IMR-90 (cell line): ENCODE measurements around the gene DISC1. TPM values are rescaled to one million over a fixed set of nuclear protein-coding genes. Genes with fewer than 3 reads are reported as not detected.

Experiments used
- ATAC-seq: fragments of 200-7000 bp; cut with Tn5 transposase; 2 replicates; pipeline ENCODE4 v1.9.1; 2020; ENCODE audit warnings: low read depth, mild to moderate bottlenecking, moderate library complexity
- BruUV-seq: library from RNA; stranded (reverse); fragments of 400-500 nt; replicated peaks from 2 replicates; lab custom pipeline; 2021; lab: Mats Ljungman, UMichigan
- CTCF ChIA-PET: fragments of 300-600 bp; formaldehyde crosslinking; extraction: SDS; loops from one replicate; lab custom pipeline; 2021; ENCODE audit warnings: antibody characterized with exemption; lab: Yijun Ruan, JAX
- POLR2A ChIA-PET: fragments of 300-600 bp; sonication (Branson Sonifier 250); formaldehyde crosslinking; loops from one replicate; lab custom pipeline; 2022; ENCODE audit warnings: antibody characterized with exemption; ENCODE audit not compliant: unreplicated experiment; lab: Charles Lee
- DNase-seq: peaks from one replicate; pipeline ENCODE4 v3.0.0; 2013
- H2AFZ ChIP-seq: replicated peaks from 2 replicates; pipeline ENCODE3; 2013; ENCODE audit warnings: low read length, mild to moderate bottlenecking; ENCODE audit not compliant: poor library complexity
- H2AK5ac ChIP-seq: 2 replicates; pipeline ENCODE4 v1.6.1; 2013; ENCODE audit warnings: low read depth, low read length, inconsistent platforms
- H2AK9ac ChIP-seq: replicated peaks from 2 replicates; pipeline ENCODE3; 2013; ENCODE audit warnings: mild to moderate bottlenecking, low read depth, low read length, moderate library complexity; ENCODE audit not compliant: poor library complexity
- H2BK120ac ChIP-seq: 2 replicates; pipeline ENCODE4 v1.6.1; 2013; ENCODE audit warnings: low read depth, low read length, inconsistent platforms
- H2BK15ac ChIP-seq: 3 replicates; pipeline ENCODE4 v1.6.1; 2013; ENCODE audit warnings: low read depth, low read length, inconsistent platforms
- H2BK20ac ChIP-seq: 2 replicates; pipeline ENCODE4 v1.6.1; 2013; ENCODE audit warnings: low read depth, mild to moderate bottlenecking, inconsistent platforms, low read length, moderate library complexity
- H2BK5ac ChIP-seq: 2 replicates; pipeline ENCODE4 v1.6.1; 2013; ENCODE audit warnings: mild to moderate bottlenecking, low read depth, low read length, inconsistent platforms; ENCODE audit not compliant: poor library complexity, severe bottlenecking
- H3K14ac ChIP-seq: replicated peaks from 2 replicates; pipeline ENCODE4 v1.6.1; 2013; ENCODE audit warnings: low read depth, low read length, inconsistent platforms
- H3K18ac ChIP-seq: 2 replicates; pipeline ENCODE4 v1.6.1; 2013; ENCODE audit warnings: low read depth, low read length, control low read depth
- H3K23ac ChIP-seq: 2 replicates; pipeline ENCODE4 v1.6.1; 2013; ENCODE audit warnings: low read depth, low read length, inconsistent platforms
- H3K27ac ChIP-seq: 2 replicates; pipeline ENCODE4 v1.5.1; 2013; ENCODE audit warnings: mild to moderate bottlenecking, control low read depth, low read length; ENCODE audit not compliant: insufficient read depth
- H3K27me3 ChIP-seq: 2 replicates; pipeline ENCODE4 v1.6.1; 2013; ENCODE audit warnings: low read length; ENCODE audit not compliant: control insufficient read depth, insufficient read depth
- H3K36me3 ChIP-seq: 2 replicates; pipeline ENCODE4 v1.6.1; 2013; ENCODE audit warnings: low read length, mixed read lengths; ENCODE audit not compliant: control insufficient read depth, insufficient read depth
- H3K4ac ChIP-seq: 2 replicates; pipeline ENCODE4 v1.6.1; 2013; ENCODE audit warnings: low read depth, low read length, inconsistent platforms
- H3K4me1 ChIP-seq: 2 replicates; pipeline ENCODE4 v1.6.1; 2013; ENCODE audit warnings: low read length, mixed read lengths; ENCODE audit not compliant: control insufficient read depth, insufficient read depth
- H3K4me2 ChIP-seq: 2 replicates; pipeline ENCODE4 v1.6.1; 2013; ENCODE audit warnings: low read depth, mild to moderate bottlenecking, control low read depth, low read length, moderate library complexity
- H3K4me3 ChIP-seq: 2 replicates; pipeline ENCODE4 v1.5.1; 2013; ENCODE audit warnings: low read depth, mild to moderate bottlenecking, control low read depth, low read length, moderate library complexity; ENCODE audit not compliant: insufficient read depth
- H3K56ac ChIP-seq: 2 replicates; pipeline ENCODE4 v1.6.1; 2013; ENCODE audit warnings: low read length, inconsistent platforms; ENCODE audit not compliant: insufficient read depth; ENCODE audit errors: extremely low read depth
- H3K79me1 ChIP-seq, 2 experiments: 2 replicates each; pipeline ENCODE4 v1.6.1; 2013; ENCODE audit warnings: low read length in 2 of 2, inconsistent platforms in 1 of 2, low read depth in 1 of 2
- H3K9ac ChIP-seq: 2 replicates; pipeline ENCODE4 v1.6.1; 2013; ENCODE audit warnings: low read depth, low read length, control low read depth
- H3K9me1 ChIP-seq: 2 replicates; pipeline ENCODE4 v1.6.1; 2013; ENCODE audit warnings: low read length, inconsistent platforms; ENCODE audit not compliant: insufficient read depth
- H3K9me3 ChIP-seq: 2 replicates; pipeline ENCODE4 v1.6.1; 2013; ENCODE audit warnings: low read length; ENCODE audit not compliant: control insufficient read depth, insufficient read depth
- H4K20me1 ChIP-seq: 2 replicates; pipeline ENCODE4 v1.6.1; 2013; ENCODE audit warnings: low read length, inconsistent platforms; ENCODE audit not compliant: insufficient read depth
- H4K5ac ChIP-seq: 2 replicates; pipeline ENCODE4 v1.6.1; 2013; ENCODE audit warnings: mild to moderate bottlenecking, low read depth, low read length, control low read depth
- H4K8ac ChIP-seq, 2 experiments: 2 replicates each; pipeline ENCODE4 v1.6.1; 2013; ENCODE audit warnings: low read depth in 2 of 2, low read length in 2 of 2, control low read depth in 1 of 2, inconsistent platforms in 1 of 2
- H4K91ac ChIP-seq: 2 replicates; pipeline ENCODE4 v1.6.1; 2013; ENCODE audit warnings: low read depth, low read length, inconsistent platforms; ENCODE audit not compliant: insufficient read depth
- BHLHE40 ChIP-seq: fragments of 150-350 bp; IDR thresholded peaks from 2 replicates; pipeline ENCODE4 v1.6.1; 2016; ENCODE audit warnings: mild to moderate bottlenecking, low read depth, low read length
- CEBPB ChIP-seq: IDR thresholded peaks from 2 replicates; pipeline ENCODE4 v1.6.1; 2012; ENCODE audit warnings: low read depth, low read length, improper control_type of control experiment
- CHD1 ChIP-seq: IDR thresholded peaks from 2 replicates; pipeline ENCODE4 v1.6.1; 2012; ENCODE audit warnings: low read depth, low read length, improper control_type of control experiment
- FOS ChIP-seq: fragments of 150-350 bp; IDR thresholded peaks from 2 replicates; pipeline ENCODE4 v1.6.1; 2016; ENCODE audit warnings: low read depth, low read length
- MAFK ChIP-seq: IDR thresholded peaks from 2 replicates; pipeline ENCODE4 v1.6.1; 2012; ENCODE audit warnings: low read depth, low read length, improper control_type of control experiment
- MAZ ChIP-seq: IDR thresholded peaks from 2 replicates; pipeline ENCODE4 v1.6.1; 2012; ENCODE audit warnings: low read depth, mild to moderate bottlenecking, low read length, improper control_type of control experiment, moderate library complexity, borderline replicate concordance
- MXI1 ChIP-seq: IDR thresholded peaks from 2 replicates; pipeline ENCODE4 v1.6.1; 2012; ENCODE audit warnings: low read depth, mild to moderate bottlenecking, low read length, moderate library complexity, borderline replicate concordance
- NFE2L2 ChIP-seq: fragments of 150-350 bp; IDR thresholded peaks from 2 replicates; pipeline ENCODE4 v1.6.1; 2016; ENCODE audit warnings: low read depth, mild to moderate bottlenecking, low read length
- POLR2A ChIP-seq: IDR thresholded peaks from 2 replicates; pipeline ENCODE4 v1.6.1; 2012; ENCODE audit warnings: mild to moderate bottlenecking, low read depth, low read length
- RAD21 ChIP-seq: IDR thresholded peaks from 2 replicates; pipeline ENCODE4 v1.6.1; 2012; ENCODE audit warnings: low read length, improper control_type of control experiment
- RCOR1 ChIP-seq: IDR thresholded peaks from 2 replicates; pipeline ENCODE4 v1.6.1; 2012; ENCODE audit warnings: mild to moderate bottlenecking, low read length, improper control_type of control experiment; ENCODE audit not compliant: insufficient replicate concordance
- RFX5 ChIP-seq: IDR thresholded peaks from 2 replicates; pipeline ENCODE4 v1.8.0; 2012; ENCODE audit warnings: low read depth, mild to moderate bottlenecking, low read length, moderate library complexity
- SMC3 ChIP-seq: fragments of 150-350 bp; IDR thresholded peaks from 2 replicates; pipeline ENCODE4 v1.6.1; 2016; ENCODE audit warnings: low read depth, mild to moderate bottlenecking, antibody characterized with exemption, low read length, moderate library complexity
- WGBS, 2 experiments: methylation state at CpG; one replicate each; pipeline versions ENCODE4 v1.1.5 to v1.1.7; 2013; ENCODE audit warnings: missing lambda C conversion rate in 2 of 2; ENCODE audit not compliant: insufficient read length in 1 of 2; ENCODE audit errors: extremely low coverage in 2 of 2; 5-methylcytosine and 5-hydroxymethylcytosine counted together
- dilution Hi-C: fragments of 300-500 bp; cut with HindIII; formaldehyde crosslinking; loops from one replicate; pipeline ENCODE4 v1.14.3; 2018; ENCODE audit warnings: low sequenced_read_pairs; ENCODE audit not compliant: unreplicated experiment
- in situ Hi-C: fragments of 300-500 bp; cut with MboI; formaldehyde crosslinking; loops from 3 replicates; pipeline ENCODE4 v1.14.3; 2019; ENCODE audit warnings: low sequenced_read_pairs, inconsistent platforms, mixed read lengths
- intact Hi-C: fragments of 100-400 bp; cut with micrococcal nuclease; formaldehyde crosslinking; loops from 2 replicates; pipeline ENCODE4 v1.10.0; 2022
- polyA plus RNA-seq, 3 experiments: library from polyadenylated mRNA; depleted of rRNA; stranded (reverse); fragments of >200 nt; gene quantifications; 2 replicates each; pipeline ENCODE4 v1.2.3, GENCODE V29; 2012; ENCODE audit warnings: low replicate concordance in 1 of 3
- total RNA-seq: library from RNA; depleted of rRNA; stranded (reverse); fragments of >200 nt; gene quantifications from 2 replicates; pipeline ENCODE4 v1.2.3, GENCODE V29; 2012
- TF ChIP-seq, protein P1 (sequence below): conservative IDR thresholded peaks from 2 replicates; pipeline ENCODE4 v1.5.1; 2012; ENCODE audit warnings: mild to moderate bottlenecking, low read depth, low read length, improper control_type of control experiment
- TF ChIP-seq, protein P2 (sequence below): fragments of 150-350 bp; IDR thresholded peaks from 2 replicates; pipeline ENCODE4 v1.6.1; 2016; ENCODE audit warnings: low read depth, mild to moderate bottlenecking, low read length, moderate library complexity, borderline replicate concordance
- TF ChIP-seq, protein P3 (sequence below): fragments of 150-350 bp; IDR thresholded peaks from 2 replicates; pipeline ENCODE4 v1.6.1; 2017; ENCODE audit warnings: mild to moderate bottlenecking, antibody characterized with exemption, low read length, low read depth

The DISC1 gene
- total and polyA plus RNA-seq, 2 of the 4 experiments (the other 2 are of a cell fraction), result 2.2 to 7.0 TPM

DNA sequence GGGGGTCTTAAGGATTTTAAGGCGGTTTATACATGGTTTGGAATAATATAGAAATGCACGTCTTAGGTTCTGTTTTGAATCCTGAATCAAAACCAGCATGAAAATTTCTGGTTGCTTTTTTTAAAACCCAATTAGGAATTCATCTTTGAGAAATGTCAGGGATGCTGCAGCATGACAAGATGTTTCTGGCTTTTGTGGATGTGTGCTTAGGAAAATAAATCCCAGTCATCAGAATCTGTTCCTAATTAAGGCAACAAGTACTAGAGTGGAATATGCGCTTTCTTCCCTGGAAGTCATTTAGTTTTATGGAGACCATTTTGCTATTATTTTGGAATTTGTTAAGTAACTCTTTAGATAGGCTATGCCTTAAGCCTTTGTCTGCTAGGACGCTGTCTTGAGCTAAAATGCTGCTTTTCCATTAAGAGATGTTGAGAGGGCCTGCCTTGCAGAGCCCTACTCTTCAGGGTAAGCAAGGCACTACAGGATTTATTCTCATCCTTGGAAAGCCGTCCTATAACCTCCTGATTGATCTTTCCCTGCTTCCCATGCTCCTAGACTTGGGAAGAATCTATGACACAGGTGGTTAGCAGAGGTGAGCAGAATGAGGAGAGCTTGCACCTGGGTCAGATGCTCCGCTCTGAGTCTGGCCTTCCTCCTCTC, 332.8 kb downstream of the DISC1 start:
- DNase-seq, result no peak

More for the DNA sequence above, 332.8 kb downstream of the DISC1 start:
- Histone ChIP-seq H3K4me1 (no peaks in the 10 kb centered on the region), H3K9ac (no peak overlapping the region), H4K91ac (no peak overlapping the region), H2BK5ac (no peak overlapping the region), H3K27me3 (no peaks in the 10 kb centered on the region), H3K4me3 (no peak overlapping the region), H2BK120ac (no peak overlapping the region), H4K20me1 (no peaks in the 10 kb centered on the region), H3K27ac (no peak overlapping the region), H3K79me1 (no peaks in the 10 kb centered on the region), H2AK5ac (no peak overlapping the region), H3K14ac (no peak overlapping the region), H3K9me1 (no peaks in the 10 kb centered on the region; the same call in 1 of the 2 replicates), H3K9me3 (no peaks in the 10 kb centered on the region), H3K23ac (no peak overlapping the region), H3K18ac (no peak overlapping the region), H2AFZ (no peak overlapping the region), H2AK9ac (no peak overlapping the region), H4K5ac (no peak overlapping the region), H3K4me2 (no peak overlapping the region), H2BK20ac (no peak overlapping the region), H2BK15ac (no peak overlapping the region), H3K4ac (no peak overlapping the region), H3K56ac (no peak overlapping the region), H3K36me3 (0 out of 2 replicates have a peak, but pooled peaks cover 2% of the 10 kb centered on the region), H4K8ac (no peak overlapping the region)
- TF ChIP-seq MAZ, result no peak
- TF ChIP-seq NFE2L2, result no peak
- TF ChIP-seq, protein P1, sequence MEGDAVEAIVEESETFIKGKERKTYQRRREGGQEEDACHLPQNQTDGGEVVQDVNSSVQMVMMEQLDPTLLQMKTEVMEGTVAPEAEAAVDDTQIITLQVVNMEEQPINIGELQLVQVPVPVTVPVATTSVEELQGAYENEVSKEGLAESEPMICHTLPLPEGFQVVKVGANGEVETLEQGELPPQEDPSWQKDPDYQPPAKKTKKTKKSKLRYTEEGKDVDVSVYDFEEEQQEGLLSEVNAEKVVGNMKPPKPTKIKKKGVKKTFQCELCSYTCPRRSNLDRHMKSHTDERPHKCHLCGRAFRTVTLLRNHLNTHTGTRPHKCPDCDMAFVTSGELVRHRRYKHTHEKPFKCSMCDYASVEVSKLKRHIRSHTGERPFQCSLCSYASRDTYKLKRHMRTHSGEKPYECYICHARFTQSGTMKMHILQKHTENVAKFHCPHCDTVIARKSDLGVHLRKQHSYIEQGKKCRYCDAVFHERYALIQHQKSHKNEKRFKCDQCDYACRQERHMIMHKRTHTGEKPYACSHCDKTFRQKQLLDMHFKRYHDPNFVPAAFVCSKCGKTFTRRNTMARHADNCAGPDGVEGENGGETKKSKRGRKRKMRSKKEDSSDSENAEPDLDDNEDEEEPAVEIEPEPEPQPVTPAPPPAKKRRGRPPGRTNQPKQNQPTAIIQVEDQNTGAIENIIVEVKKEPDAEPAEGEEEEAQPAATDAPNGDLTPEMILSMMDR, result no peak
- no peak for TF ChIP-seq FOS
- no peak for TF ChIP-seq RFX5
- TF ChIP-seq, protein P2, sequence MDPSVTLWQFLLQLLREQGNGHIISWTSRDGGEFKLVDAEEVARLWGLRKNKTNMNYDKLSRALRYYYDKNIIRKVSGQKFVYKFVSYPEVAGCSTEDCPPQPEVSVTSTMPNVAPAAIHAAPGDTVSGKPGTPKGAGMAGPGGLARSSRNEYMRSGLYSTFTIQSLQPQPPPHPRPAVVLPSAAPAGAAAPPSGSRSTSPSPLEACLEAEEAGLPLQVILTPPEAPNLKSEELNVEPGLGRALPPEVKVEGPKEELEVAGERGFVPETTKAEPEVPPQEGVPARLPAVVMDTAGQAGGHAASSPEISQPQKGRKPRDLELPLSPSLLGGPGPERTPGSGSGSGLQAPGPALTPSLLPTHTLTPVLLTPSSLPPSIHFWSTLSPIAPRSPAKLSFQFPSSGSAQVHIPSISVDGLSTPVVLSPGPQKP, result no peak
- no peak for TF ChIP-seq POLR2A
- TF ChIP-seq RAD21, result no peak
- TF ChIP-seq RCOR1, result no peak
- TF ChIP-seq, protein P3, sequence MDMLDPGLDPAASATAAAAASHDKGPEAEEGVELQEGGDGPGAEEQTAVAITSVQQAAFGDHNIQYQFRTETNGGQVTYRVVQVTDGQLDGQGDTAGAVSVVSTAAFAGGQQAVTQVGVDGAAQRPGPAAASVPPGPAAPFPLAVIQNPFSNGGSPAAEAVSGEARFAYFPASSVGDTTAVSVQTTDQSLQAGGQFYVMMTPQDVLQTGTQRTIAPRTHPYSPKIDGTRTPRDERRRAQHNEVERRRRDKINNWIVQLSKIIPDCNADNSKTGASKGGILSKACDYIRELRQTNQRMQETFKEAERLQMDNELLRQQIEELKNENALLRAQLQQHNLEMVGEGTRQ, result no peak
- no peak for TF ChIP-seq CHD1
- no peak for TF ChIP-seq SMC3
- no peak for TF ChIP-seq CEBPB
- no peak for TF ChIP-seq BHLHE40
- TF ChIP-seq MXI1, result no peak
- TF ChIP-seq MAFK, result no peak
- no peak for ATAC-seq
- in situ Hi-C loops, result no loop called here
- 71% methylated on average over 1 of the region's 6 CpGs; no CpG with 5 or more reads in 1 of the 2 experiments for WGBS, 2 experiments
- no TSS peak for BruUV-seq
- ChIA-PET CTCF (no interaction called here), POLR2A (no interaction called here)
- intact Hi-C loops, result no loop called here
- dilution Hi-C loops, result no loop called here
